Measurements from ENCODE around the gene CD79A. TPM values are rescaled to one million over a fixed set of nuclear protein-coding genes. Genes with fewer than 3 reads are reported as not detected.

The CD79A gene
- total and polyA plus RNA-seq, 7 experiments from 2014 or later: 2.6 to 27.9 (median 8.9) TPM

DNA sequence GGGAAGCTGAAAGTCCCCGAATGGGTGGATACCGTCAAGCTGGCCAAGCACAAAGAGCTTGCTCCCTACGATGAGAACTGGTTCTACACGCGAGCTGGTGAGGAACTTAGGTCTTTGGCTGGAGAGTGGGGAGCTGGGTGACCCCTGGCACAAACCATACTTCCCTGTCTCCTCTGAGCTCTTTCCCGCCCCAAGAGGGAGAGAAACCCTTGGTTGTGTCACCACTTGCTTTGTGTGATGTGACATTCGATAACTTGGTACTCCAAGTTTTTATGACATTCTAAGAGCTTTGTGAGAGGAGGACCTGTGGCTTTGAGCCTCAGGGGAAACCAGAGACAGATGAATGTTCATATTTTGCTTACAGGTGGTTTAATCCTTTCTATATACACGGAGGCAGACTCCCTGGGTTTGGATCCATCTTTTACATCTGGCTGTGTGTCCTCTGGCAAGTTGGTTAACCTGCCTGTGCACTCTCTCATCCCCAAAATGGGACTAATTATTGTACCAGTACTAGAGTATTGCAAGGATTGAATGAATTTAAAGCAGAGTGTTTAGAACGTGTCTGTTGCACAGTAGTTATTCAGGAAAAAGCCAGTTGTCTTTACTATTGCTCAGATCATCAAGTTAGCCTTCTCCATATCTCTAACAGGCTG, 15.8 kb upstream of the CD79A start:
- Mint-ChIP-seq H3K27ac (peak overlapping the region; percentile 81 to 95 (median 91)), H3K27me3 (peaks cover 0 to 5% (median 0%) of the 10 kb centered on the region in 5 donors), H3K4me3 (peak overlapping the region; percentile 86 to 95 (median 92)), H3K4me1 (peaks cover 34 to 55% (median 47%) of the 10 kb centered on the region in 7 donors), H3K9me3 (no peaks in the 10 kb centered on the region), H3K36me3 (peaks cover 4 to 45% (median 19%) of the 10 kb centered on the region in 5 donors)
- DNase-seq (no peak), ATAC-seq (no peak)
- H3K4me3 ChIP-seq (ENCODE audit: low read length): peak overlapping the region; percentile 90
- no peaks in the 10 kb centered on the region for H3K9me3 ChIP-seq (ENCODE audit: control insufficient read depth in 2 of 3, low read length in 3 of 3)
- no peaks in the 10 kb centered on the region for H3K27me3 ChIP-seq (ENCODE audit: control insufficient read depth in 2 of 2, insufficient read depth in 2 of 2, low read length in 2 of 2)
- peaks cover 41 to 46% of the 10 kb centered on the region in 2 donors for H3K4me1 ChIP-seq (ENCODE audit: control insufficient read depth in 2 of 2, insufficient read depth in 2 of 2, low read length in 2 of 2)
- H3K27ac ChIP-seq (ENCODE audit: low read depth, low read length): peak overlapping the region; percentile 89
- CTCF ChIA-PET: interaction anchor here (0.7 to 3.0 kb wide), 7 partner anchors 11 to 97 kb away, joined by 3 to 38 read pairs (median 6); partner anchors contain the start of gene RABAC1
- intact Hi-C loops (cut with micrococcal nuclease): loop anchor here (2.0 kb wide), 2 partner anchors 74 to 598 kb away; no protein-coding TSS in a partner anchor
- peaks cover 16 to 47% (median 16%) of the 10 kb centered on the region in 3 experiments for H3K36me3 ChIP-seq (ENCODE audit: control insufficient read depth in 2 of 3, insufficient read depth in 3 of 3, low read length in 3 of 3)
- POLR2A ChIA-PET: interaction anchor here (0.6 to 10.0 kb wide), 12 partner anchors 10 to 378 kb away, joined by 3 to 220 read pairs (median 9); partner anchors contain the start of genes ARHGEF1, CD79A and RABAC1

- intact Hi-C loops (cut with micrococcal nuclease): loop anchor here (2.0 kb wide), 2 partner anchors 73 to 599 kb away; no protein-coding TSS in a partner anchor
- H3K27me3 Mint-ChIP-seq: peaks cover 0 to 5% (median 0%) of the 10 kb centered on the region in 5 donors
- H3K27ac ChIP-seq (ENCODE audit: low read depth, low read length): peak overlapping the region; percentile 89
- ChIA-PET POLR2A (interaction anchor here (0.6 to 10.0 kb wide), 8 partner anchors 10 to 1245 kb away, joined by 3 to 220 read pairs (median 9); partner anchors contain the start of genes ARHGEF1, CD79A and RABAC1), CTCF (interaction anchor here (1.0 to 1.4 kb wide), 3 partner anchors 10 to 90 kb away, joined by 3 to 4 read pairs (median 3); no protein-coding TSS in a partner anchor)
- H3K4me1 Mint-ChIP-seq: peaks cover 37 to 59% (median 50%) of the 10 kb centered on the region in 7 donors
- H3K36me3 ChIP-seq (ENCODE audit: control insufficient read depth in 2 of 3, insufficient read depth in 3 of 3, low read length in 3 of 3): peaks cover 16 to 50% (median 16%) of the 10 kb centered on the region in 3 experiments
- DNase-seq (no peak), ATAC-seq (no peak)
- H3K9me3 ChIP-seq (ENCODE audit: control insufficient read depth in 2 of 3, low read length in 3 of 3): no peaks in the 10 kb centered on the region
- peaks cover 44 to 46% of the 10 kb centered on the region in 2 donors for H3K4me1 ChIP-seq (ENCODE audit: control insufficient read depth in 2 of 2, insufficient read depth in 2 of 2, low read length in 2 of 2)
- H3K27ac Mint-ChIP-seq: peak overlapping the region; percentile 81 to 95 (median 91)
- H3K36me3 Mint-ChIP-seq: peaks cover 4 to 48% (median 19%) of the 10 kb centered on the region in 5 donors
- no peaks in the 10 kb centered on the region for H3K27me3 ChIP-seq (ENCODE audit: control insufficient read depth in 2 of 2, insufficient read depth in 2 of 2, low read length in 2 of 2)
- H3K4me3 ChIP-seq (ENCODE audit: low read length): no peak overlapping the region
- H3K9me3 Mint-ChIP-seq: no peaks in the 10 kb centered on the region
- H3K4me3 Mint-ChIP-seq: peak overlapping the region; percentile 86 to 95 (median 92)
These were observed 15.2 kb upstream of the CD79A start for GRCh38 chr19:41861846-41862245.

GRCh38 chr19:41862445-41862986, 14.6 kb upstream of the CD79A start:
- Mint-ChIP-seq H3K27me3 (no peaks in the 10 kb centered on the region), H3K4me3 (peak overlapping the region; percentile 52 to 95 (median 90)), H3K4me1 (peaks cover 37 to 63% (median 52%) of the 10 kb centered on the region in 7 donors), H3K36me3 (peaks cover 4 to 48% (median 19%) of the 10 kb centered on the region in 5 donors), H3K9me3 (no peaks in the 10 kb centered on the region), H3K27ac (peak overlapping the region in 7 of 9 donors; percentile 76 to 93 (median 81))
- H3K4me1 ChIP-seq (ENCODE audit: control insufficient read depth in 2 of 2, insufficient read depth in 2 of 2, low read length in 2 of 2): peaks cover 44 to 46% of the 10 kb centered on the region in 2 donors
- peak overlapping the region; percentile 89 for H3K27ac ChIP-seq (ENCODE audit: low read depth, low read length)
- no peaks in the 10 kb centered on the region for H3K27me3 ChIP-seq (ENCODE audit: control insufficient read depth in 2 of 2, insufficient read depth in 2 of 2, low read length in 2 of 2)
- intact Hi-C loops (cut with micrococcal nuclease): no loop called here
- H3K4me3 ChIP-seq (ENCODE audit: low read length): no peak overlapping the region
- no peaks in the 10 kb centered on the region for H3K9me3 ChIP-seq (ENCODE audit: control insufficient read depth in 2 of 3, low read length in 3 of 3)
- no peak for ATAC-seq
- POLR2A ChIA-PET: interaction anchor here (0.6 to 10.0 kb wide), 9 partner anchors 9 to 1245 kb away, joined by 3 to 220 read pairs (median 4); partner anchors contain the start of gene ARHGEF1
- CTCF ChIA-PET: interaction anchor here (0.6 to 1.5 kb wide), 6 partner anchors 8 to 90 kb away, joined by 3 to 8 read pairs (median 4); no protein-coding TSS in a partner anchor
- peaks cover 16 to 50% (median 16%) of the 10 kb centered on the region in 3 experiments for H3K36me3 ChIP-seq (ENCODE audit: control insufficient read depth in 2 of 3, insufficient read depth in 3 of 3, low read length in 3 of 3)
- no peak for DNase-seq

DNA sequence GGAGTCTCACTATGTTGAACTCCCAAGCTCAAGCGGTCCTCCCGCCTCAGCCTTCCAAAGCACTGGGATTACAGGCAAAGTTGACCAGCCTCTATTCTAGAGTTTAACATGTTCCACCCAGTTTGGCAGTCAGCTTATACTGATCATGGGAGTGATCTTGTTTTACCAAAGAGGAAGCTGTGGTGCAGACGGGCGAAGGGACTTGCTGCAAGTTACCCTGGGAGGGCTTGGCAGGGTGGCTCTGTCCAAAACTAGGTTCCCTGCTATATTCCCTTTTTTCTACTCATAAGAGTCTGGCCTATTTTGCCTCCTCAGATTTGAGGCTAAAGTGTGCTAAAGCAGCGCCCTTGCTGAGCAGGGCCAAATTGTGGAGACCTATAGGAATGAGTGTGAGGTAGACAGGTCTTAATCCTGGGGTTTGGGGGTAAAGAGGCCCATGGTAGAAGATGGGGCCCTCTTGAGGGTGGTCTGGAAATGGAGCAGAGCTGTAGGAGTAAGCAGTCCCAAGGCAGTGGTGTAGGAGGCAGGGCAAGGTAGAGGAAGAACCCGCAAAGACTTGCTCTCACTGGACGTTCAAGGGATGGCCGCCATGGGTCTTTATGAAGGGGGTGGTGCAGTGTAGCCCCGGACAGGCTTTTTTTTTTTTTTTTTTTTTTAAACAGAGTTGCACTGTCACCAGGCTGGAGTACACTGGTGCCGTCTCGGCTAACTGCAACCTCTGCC, 13.7 kb upstream of the CD79A start:
- peak overlapping the region; percentile 73 to 93 (median 81) for H3K27ac Mint-ChIP-seq
- no peak for DNase-seq
- ChIA-PET POLR2A (interaction anchor here (0.8 to 10.0 kb wide), 7 partner anchors 8 to 95 kb away, joined by 3 to 220 read pairs (median 3); partner anchors contain the start of gene ARHGEF1), CTCF (interaction anchor here (1.3 to 1.5 kb wide), 3 partner anchors 8 to 10 kb away, joined by 4 to 8 read pairs (median 4); no protein-coding TSS in a partner anchor)
- peak overlapping the region in 7 of 10 donors; percentile 13 to 93 (median 86) for H3K4me3 Mint-ChIP-seq
- intact Hi-C loops (cut with micrococcal nuclease): no loop called here
- ATAC-seq: no peak
- Histone ChIP-seq H3K4me1 (ENCODE audit: control insufficient read depth in 2 of 2, insufficient read depth in 2 of 2, low read length in 2 of 2) (peaks cover 44 to 54% of the 10 kb centered on the region in 2 donors), H3K9me3 (ENCODE audit: control insufficient read depth in 2 of 3, low read length in 3 of 3) (no peaks in the 10 kb centered on the region), H3K4me3 (ENCODE audit: low read length) (no peak overlapping the region), H3K36me3 (ENCODE audit: control insufficient read depth in 2 of 3, insufficient read depth in 3 of 3, low read length in 3 of 3) (peaks cover 16 to 56% (median 16%) of the 10 kb centered on the region in 3 experiments), H3K27ac (ENCODE audit: low read depth, low read length) (peak overlapping the region; percentile 89), H3K27me3 (ENCODE audit: control insufficient read depth in 2 of 2, insufficient read depth in 2 of 2, low read length in 2 of 2) (no peaks in the 10 kb centered on the region)
- no peaks in the 10 kb centered on the region for H3K9me3 Mint-ChIP-seq
- H3K36me3 Mint-ChIP-seq: peaks cover 9 to 50% (median 24%) of the 10 kb centered on the region in 5 donors
- peaks cover 42 to 70% (median 60%) of the 10 kb centered on the region in 7 donors for H3K4me1 Mint-ChIP-seq
- H3K27me3 Mint-ChIP-seq: no peaks in the 10 kb centered on the region

DNA sequence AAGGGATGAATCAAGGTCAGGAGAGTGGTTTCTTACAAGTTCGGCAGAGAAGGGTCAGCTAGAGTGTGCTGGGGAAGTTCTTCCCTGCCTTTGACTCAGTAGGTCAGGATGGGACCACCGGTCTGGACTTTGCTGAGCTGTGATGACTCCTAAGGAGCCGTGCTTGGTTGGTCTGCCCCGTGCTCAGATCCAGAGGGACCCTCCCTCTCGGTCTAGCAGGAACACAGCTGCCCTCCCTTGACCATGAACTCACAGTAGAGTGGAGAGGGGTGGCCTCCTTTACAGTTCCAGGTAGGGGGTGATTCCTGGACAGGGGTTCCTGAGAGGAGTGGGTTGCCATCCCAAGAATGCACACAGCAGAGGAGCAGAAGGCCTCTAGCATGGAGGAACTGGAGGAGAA, 12.7 kb upstream of the CD79A start:
- H3K27ac Mint-ChIP-seq: peak overlapping the region in 8 of 9 donors; percentile 43 to 93 (median 84)
- ChIA-PET CTCF (interaction anchor here (0.8 to 1.2 kb wide), 2 partner anchors 9 to 22 kb away, joined by 3 read pairs; no protein-coding TSS in a partner anchor), POLR2A (interaction anchor here (1.0 to 10.0 kb wide), 8 partner anchors 9 to 94 kb away, joined by 3 to 220 read pairs (median 3); partner anchors contain the start of genes ARHGEF1 and CD79A)
- ATAC-seq (no peak), DNase-seq (no peak)
- no peaks in the 10 kb centered on the region for H3K9me3 Mint-ChIP-seq
- peak overlapping the region; percentile 38 for H3K27ac ChIP-seq (ENCODE audit: low read depth, low read length)
- no peaks in the 10 kb centered on the region for H3K27me3 ChIP-seq (ENCODE audit: control insufficient read depth in 2 of 2, insufficient read depth in 2 of 2, low read length in 2 of 2)
- H3K27me3 Mint-ChIP-seq: no peaks in the 10 kb centered on the region
- H3K36me3 ChIP-seq (ENCODE audit: control insufficient read depth in 2 of 3, insufficient read depth in 3 of 3, low read length in 3 of 3): peaks cover 16 to 66% (median 18%) of the 10 kb centered on the region in 3 experiments
- peaks cover 42 to 76% (median 67%) of the 10 kb centered on the region in 7 donors for H3K4me1 Mint-ChIP-seq
- peaks cover 47 to 59% of the 10 kb centered on the region in 2 donors for H3K4me1 ChIP-seq (ENCODE audit: control insufficient read depth in 2 of 2, insufficient read depth in 2 of 2, low read length in 2 of 2)
- H3K4me3 Mint-ChIP-seq: peak overlapping the region in 4 of 10 donors; percentile 5 to 86 (median 53)
- H3K4me3 ChIP-seq (ENCODE audit: low read length): no peak overlapping the region
- H3K9me3 ChIP-seq (ENCODE audit: control insufficient read depth in 2 of 3, low read length in 3 of 3): no peaks in the 10 kb centered on the region
- intact Hi-C loops (cut with micrococcal nuclease): no loop called here
- peaks cover 9 to 52% (median 24%) of the 10 kb centered on the region in 5 donors for H3K36me3 Mint-ChIP-seq
